Measurements from ENCODE around the gene SLX4IP.

Gene SLX4IP

GRCh38 chr20:10625641-10626040 lies 190.5 kb downstream of the SLX4IP start:
- no peak for DNase-seq (ENCODE audit: low read depth in 4 of 4, low spot score in 1 of 4)

GRCh38 chr20:10626896-10627295 lies 191.8 kb downstream of the SLX4IP start:
- no peak for DNase-seq (ENCODE audit: low read depth in 4 of 4, low spot score in 1 of 4)

GRCh38 chr20:10629946-10630650 lies 195.0 kb downstream of the SLX4IP start:
- no peak for DNase-seq (ENCODE audit: low read depth in 4 of 4, low spot score in 1 of 4)

GRCh38 chr20:10631126-10631525 lies 196.0 kb downstream of the SLX4IP start:
- no peak for DNase-seq (ENCODE audit: low read depth in 4 of 4, low spot score in 1 of 4)

- DNase-seq (ENCODE audit: low read depth in 4 of 4, low spot score in 1 of 4): no peak
Observed at GRCh38 chr20:10632721-10633509, 197.8 kb downstream of the SLX4IP start.

- DNase-seq (ENCODE audit: low read depth in 4 of 4, low spot score in 1 of 4): no peak
Observed at GRCh38 chr20:10633718-10634117, 198.6 kb downstream of the SLX4IP start.

- DNase-seq (ENCODE audit: low read depth in 4 of 4, low spot score in 1 of 4): no peak
Observed at GRCh38 chr20:10634211-10634610, 199.1 kb downstream of the SLX4IP start.

GRCh38 chr20:10634683-10635411 lies 199.7 kb downstream of the SLX4IP start:
- no peak for DNase-seq (ENCODE audit: low read depth in 4 of 4, low spot score in 1 of 4)

GRCh38 chr20:10635476-10636208 lies 200.5 kb downstream of the SLX4IP start:
- no peak for DNase-seq (ENCODE audit: low read depth in 4 of 4, low spot score in 1 of 4)

GRCh38 chr20:10636326-10636818 lies 201.3 kb downstream of the SLX4IP start:
- DNase-seq (ENCODE audit: low read depth in 4 of 4, low spot score in 1 of 4): no peak

- no peak for DNase-seq (ENCODE audit: low read depth in 4 of 4, low spot score in 1 of 4)
Observed at GRCh38 chr20:10637031-10637559, 202.0 kb downstream of the SLX4IP start.

GRCh38 chr20:10637563-10637962 lies 202.5 kb downstream of the SLX4IP start:
- DNase-seq (ENCODE audit: low read depth in 4 of 4, low spot score in 1 of 4): no peak

- no peak for DNase-seq (ENCODE audit: low read depth in 4 of 4, low spot score in 1 of 4)
Observed at GRCh38 chr20:10639077-10639736, 204.1 kb downstream of the SLX4IP start.

- DNase-seq (ENCODE audit: low read depth in 4 of 4, low spot score in 1 of 4): no peak
Observed at GRCh38 chr20:10639737-10640556, 204.8 kb downstream of the SLX4IP start.

- no peak for DNase-seq (ENCODE audit: low read depth in 4 of 4, low spot score in 1 of 4)
Observed at GRCh38 chr20:10640897-10641296, 205.8 kb downstream of the SLX4IP start.

GRCh38 chr20:10641467-10641866 lies 206.4 kb downstream of the SLX4IP start:
- DNase-seq (ENCODE audit: low read depth in 4 of 4, low spot score in 1 of 4): no peak

- no peak for DNase-seq (ENCODE audit: low read depth in 4 of 4, low spot score in 1 of 4)
Observed at GRCh38 chr20:10641893-10642292, 206.8 kb downstream of the SLX4IP start.

GRCh38 chr20:10642856-10643559 lies 207.9 kb downstream of the SLX4IP start:
- DNase-seq (ENCODE audit: low read depth in 4 of 4, low spot score in 1 of 4): no peak

- DNase-seq (ENCODE audit: low read depth in 4 of 4, low spot score in 1 of 4): no peak
Observed at GRCh38 chr20:10643560-10643873, 208.4 kb downstream of the SLX4IP start.

All from stimulated activated CD4-positive, alpha-beta T cell treated with anti-CD3 and anti-CD28 coated beads, Interleukin-1b, Interleukin-23, amount 100 ng/mL, for 24 hours (primary cell).